DMS 273 treated with DMSO at 0.1 percent for 48 hours (cell line): ENCODE measurements around the gene CFAP161.
"Not testable (repeated sequence)": the region's sequence is repeated elsewhere in the genome, so short reads cannot be mapped to it uniquely, and the experiment has no call there.

ENCODE experiments used
- DNase-seq: peaks from one replicate; lab custom pipeline; 2025; lab: John Stamatoyannopoulos, UW

CFAP161 gene

GRCh38 chr15:81157939-81158223 lies 23.8 kb downstream of the CFAP161 start:
- DNase-seq, result no peak

DNA sequence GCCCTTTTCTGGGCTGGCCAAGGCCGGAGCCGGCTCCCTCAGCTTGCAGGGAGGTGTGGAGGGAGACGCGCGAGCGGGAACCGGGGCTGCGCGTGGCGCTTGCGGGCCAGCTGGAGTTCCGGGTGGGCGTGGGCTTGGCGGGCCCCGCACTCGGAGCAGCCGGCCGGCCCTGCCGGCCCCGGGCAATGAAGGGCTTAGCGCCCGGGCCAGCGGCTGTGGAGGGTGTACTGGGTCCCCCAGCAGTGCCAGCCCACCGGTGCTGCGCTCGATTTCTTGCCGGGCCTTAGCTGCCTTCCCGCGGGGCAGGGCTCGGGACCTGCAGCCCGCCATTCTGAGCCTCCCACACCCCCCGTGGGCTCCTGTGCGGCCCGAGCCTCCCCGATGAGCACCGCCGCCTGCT lies 24.5 kb downstream of the CFAP161 start:
- not testable (repeated sequence) for DNase-seq

- peak; percentile 78 for DNase-seq
These were observed 26.5 kb downstream of the CFAP161 start for GRCh38 chr15:81160312-81161159.

DNA sequence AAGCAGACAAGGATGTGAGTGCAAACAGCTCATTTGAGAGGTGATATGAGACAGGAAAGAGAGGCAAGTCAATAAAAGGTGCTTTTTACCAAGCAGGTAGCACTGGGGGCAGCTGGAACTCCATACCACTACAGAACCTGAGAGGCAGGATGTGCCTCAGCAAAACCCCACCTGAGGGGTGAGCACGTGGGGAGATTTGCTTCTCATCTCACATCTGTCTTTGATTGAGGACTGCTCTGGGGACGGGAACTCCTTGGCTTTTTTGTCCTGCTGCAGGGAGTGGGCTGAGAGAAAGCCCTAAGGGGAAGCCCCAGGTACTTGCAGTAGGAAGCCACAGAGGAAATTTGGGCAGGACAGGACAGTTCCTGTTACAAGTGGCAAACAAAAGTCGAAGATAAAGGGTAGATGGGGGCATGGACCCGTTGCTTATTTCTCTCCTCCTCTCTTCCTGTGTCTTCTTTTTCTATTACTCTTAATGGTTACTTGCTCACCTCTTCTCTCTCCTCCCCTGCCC lies 27.1 kb downstream of the CFAP161 start:
- DNase-seq, result no peak

DNA sequence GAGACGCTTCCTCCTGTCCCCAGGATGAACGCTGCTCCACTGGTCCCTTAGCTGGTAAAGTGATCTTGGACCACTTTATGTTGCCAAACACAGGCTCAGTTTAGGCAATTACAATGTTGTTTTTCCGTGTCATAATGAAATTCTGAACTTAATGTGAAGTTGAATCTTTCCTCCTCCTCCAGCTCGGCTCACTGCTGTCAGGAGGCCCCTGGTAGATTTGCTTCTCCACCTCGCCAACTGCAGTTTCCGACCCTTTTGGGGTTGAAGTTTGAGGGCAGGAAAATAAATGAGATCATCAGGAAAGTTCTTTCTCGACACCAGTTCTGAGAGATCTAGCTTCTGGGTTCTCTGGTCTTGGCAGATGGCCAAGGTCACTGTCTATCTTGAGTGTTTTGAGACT lies 27.8 kb downstream of the CFAP161 start:
- no peak for DNase-seq

- DNase-seq, result no peak
These were observed 30.1 kb downstream of the CFAP161 start for GRCh38 chr15:81163961-81164800.

DNA sequence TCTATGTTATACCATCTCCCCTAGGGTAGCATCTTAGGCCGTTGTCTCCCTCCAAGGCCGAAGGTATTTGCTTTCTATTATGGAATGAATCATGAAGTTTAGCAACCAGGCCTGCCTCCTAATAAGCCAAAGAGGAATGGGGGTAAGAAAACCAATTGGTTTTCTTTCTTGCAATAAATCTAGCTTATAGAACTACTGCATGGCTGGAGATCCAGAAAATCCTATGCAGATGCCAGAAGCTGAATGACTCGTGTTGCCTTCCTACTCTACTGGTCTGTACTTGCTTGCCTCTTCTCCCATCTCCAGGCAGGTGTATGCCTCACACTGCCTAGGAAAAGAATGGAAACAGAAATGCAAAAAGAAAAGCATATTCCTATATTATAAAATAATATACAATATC lies 31.5 kb downstream of the CFAP161 start:
- no peak for DNase-seq

- no peak for DNase-seq
These were observed 32.7 kb downstream of the CFAP161 start for GRCh38 chr15:81166636-81167305.

DNA sequence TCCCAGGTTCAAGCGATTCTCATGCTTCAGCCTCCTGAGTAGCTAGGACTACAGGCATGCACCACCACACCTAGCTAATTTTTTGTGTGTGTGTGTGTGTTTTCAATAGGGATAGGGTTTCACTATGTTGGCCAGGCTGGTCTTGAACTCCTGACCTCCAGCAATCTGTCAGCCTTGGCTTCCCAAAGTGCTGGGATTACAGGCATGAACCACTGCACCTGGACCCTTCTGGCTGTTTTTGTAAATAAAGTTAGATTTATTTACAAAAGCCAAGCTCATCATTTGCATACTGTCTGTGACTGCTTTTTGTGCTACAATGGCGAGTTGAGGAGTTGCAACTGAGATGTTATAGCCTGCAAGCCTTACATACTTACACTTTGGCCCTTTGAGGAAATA lies 34.1 kb downstream of the CFAP161 start:
- DNase-seq, result no peak

GRCh38 chr15:81168644-81169043 lies 34.6 kb downstream of the CFAP161 start:
- DNase-seq, result no peak

DNA sequence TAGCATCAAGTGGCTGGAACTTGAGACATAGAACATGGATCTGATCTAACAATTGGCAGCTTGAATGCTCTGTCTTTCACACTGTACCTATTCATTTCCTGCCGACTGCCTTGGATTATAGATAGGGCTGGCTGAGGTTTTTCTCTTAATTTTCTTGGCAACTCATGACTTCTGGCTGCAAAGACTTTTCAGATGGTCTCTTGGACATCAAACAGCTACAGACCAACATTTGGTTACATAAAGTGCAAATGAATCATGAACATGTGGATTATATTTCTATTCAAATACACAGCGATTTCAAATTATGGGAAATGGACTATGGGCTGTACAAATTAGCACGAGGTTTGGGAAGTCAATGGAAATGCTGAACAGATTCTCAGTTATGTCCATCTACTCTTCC lies 36.4 kb downstream of the CFAP161 start:
- DNase-seq, result no peak

DNA sequence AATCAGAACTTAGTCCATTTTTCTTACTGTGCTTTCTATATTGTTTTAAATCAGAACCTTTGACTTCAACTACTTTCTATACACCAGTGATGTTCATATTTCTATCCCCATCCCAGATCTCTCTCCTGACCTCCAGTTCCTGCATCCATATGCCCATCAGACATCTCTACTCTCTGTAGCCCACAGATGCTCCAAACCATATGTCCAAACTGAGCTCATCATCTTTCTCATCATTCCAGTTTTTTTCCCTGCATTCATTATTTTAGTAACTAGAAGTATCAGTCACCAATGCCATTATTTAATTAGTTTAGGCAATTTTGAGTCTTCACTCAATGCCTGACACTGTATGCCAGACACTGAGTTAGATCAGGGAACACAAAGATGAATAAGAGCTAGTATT lies 37.2 kb downstream of the CFAP161 start:
- DNase-seq, result no peak

- DNase-seq, result no peak
These were observed 40.2 kb downstream of the CFAP161 start for GRCh38 chr15:81174125-81174791.

DNA sequence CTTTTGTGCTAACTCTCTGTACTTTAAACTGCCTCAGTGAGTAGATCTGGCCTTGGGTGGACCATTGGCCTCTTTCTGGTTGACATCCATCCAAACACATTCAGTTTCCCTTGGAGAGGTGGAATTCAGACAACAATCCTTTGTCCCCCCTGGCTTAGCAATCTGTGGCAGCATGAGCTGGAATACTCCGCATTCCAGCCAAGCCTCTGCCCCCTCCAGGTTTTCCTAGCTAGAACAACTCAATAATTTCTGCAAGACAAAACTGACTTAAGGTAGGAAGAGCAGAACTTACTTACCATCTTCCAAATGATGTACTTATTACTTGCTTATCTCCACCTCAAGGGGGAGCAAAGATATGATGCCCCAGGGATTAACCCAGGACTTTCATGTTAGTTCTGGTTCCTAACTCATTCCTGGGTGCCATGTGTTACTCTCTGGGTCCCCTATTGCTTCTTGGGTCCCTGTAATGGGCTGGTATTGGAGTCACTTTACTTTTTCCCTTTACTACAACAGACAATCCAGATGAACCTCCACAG lies 40.8 kb downstream of the CFAP161 start:
- no peak for DNase-seq

DNA sequence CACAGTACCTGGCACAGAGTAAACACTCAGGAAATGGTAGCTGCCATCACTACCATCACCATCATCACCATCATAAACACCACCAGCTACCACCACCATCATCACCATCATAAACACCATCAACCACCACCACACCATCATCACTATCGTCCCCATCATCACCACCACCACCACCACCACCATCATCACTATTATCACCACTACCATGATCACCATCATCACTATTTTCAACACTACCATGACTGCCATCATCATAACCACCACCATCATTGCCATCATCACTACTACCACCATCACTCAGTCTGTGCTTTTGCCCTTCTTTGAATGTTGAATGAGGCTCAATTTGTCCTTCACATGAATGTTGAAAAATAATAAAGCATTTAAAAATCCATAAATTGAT lies 41.4 kb downstream of the CFAP161 start:
- DNase-seq, result no peak

GRCh38 chr15:81176291-81176893 lies 42.3 kb downstream of the CFAP161 start:
- DNase-seq, result no peak

- DNase-seq, result no peak
These were observed 44.3 kb downstream of the CFAP161 start for GRCh38 chr15:81178365-81178764.

DNA sequence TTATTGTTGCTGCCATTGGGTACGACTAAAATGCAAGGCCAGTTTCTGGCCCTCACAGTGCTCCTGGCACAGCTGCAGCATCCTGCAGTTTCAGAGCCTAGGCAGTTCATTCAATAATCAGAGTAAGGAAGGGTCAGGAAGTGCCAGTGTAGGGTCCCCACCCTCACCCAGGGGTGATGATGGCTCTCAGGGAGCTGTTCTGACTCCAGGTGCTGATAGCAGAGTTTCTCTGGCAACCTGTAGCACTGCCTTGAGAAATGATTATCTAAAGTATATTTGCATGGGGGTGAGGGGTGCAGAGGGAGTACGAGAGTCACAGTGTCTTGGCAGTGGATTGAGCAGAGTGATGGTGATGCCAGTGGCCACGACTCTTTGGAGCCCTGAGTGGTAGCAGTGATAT lies 47.1 kb downstream of the CFAP161 start:
- no peak for DNase-seq

- no peak for DNase-seq
These were observed 48.1 kb downstream of the CFAP161 start for GRCh38 chr15:81182031-81182755.

- no peak for DNase-seq
These were observed 48.8 kb downstream of the CFAP161 start for GRCh38 chr15:81182756-81183438.
